H1 (cell line): ENCODE measurements around the gene LMOD2. TPM values are rescaled to one million over a fixed set of nuclear protein-coding genes. Genes with fewer than 3 reads are reported as not detected.

Source experiments
- CTCF ChIA-PET: fragments of 300-600 bp; sonication (Branson Sonifier 250); formaldehyde crosslinking; loops from one replicate; lab custom pipeline; 2021; ENCODE audit not compliant: partially characterized antibody; lab: Charles Lee
- POLR2A ChIA-PET: fragments of 300-600 bp; sonication (Branson Sonifier 250); formaldehyde crosslinking; loops from one replicate; lab custom pipeline; 2021; ENCODE audit warnings: inconsistent platforms; ENCODE audit not compliant: partially characterized antibody; lab: Charles Lee
- DNase-seq, 2 experiments: peaks; one replicate each; pipeline versions ENCODE4 v3.0.0 to v3.0.0-alpha.2; 2010 to 2022; ENCODE audit warnings: low spot score in 2 of 2, low read depth in 1 of 2, mixed read lengths in 1 of 2
- FAIRE-seq: peaks from 2 replicates; lab custom pipeline; 2011; peaks lifted over from hg19 to GRCh38; lab: Jason Lieb, UNC
- H2AFZ ChIP-seq: 2 replicates; pipeline ENCODE4 v1.8.1; 2012; ENCODE audit warnings: low read length, inconsistent platforms
- H2AK5ac ChIP-seq: 2 replicates; pipeline ENCODE4 v1.6.1; 2013; ENCODE audit warnings: low read depth, low read length
- H2BK120ac ChIP-seq: replicated peaks from 2 replicates; pipeline ENCODE3; 2013; ENCODE audit warnings: low read depth, low read length, inconsistent platforms
- H2BK12ac ChIP-seq: 2 replicates; pipeline ENCODE4 v1.6.1; 2013; ENCODE audit warnings: low read depth, low read length
- H2BK15ac ChIP-seq: 2 replicates; pipeline ENCODE4 v1.6.1; 2013; ENCODE audit warnings: low read length
- H2BK20ac ChIP-seq: 2 replicates; pipeline ENCODE4 v1.6.1; 2013; ENCODE audit warnings: low read length
- H2BK5ac ChIP-seq: 2 replicates; pipeline ENCODE4 v1.6.1; 2013; ENCODE audit warnings: low read depth, low read length
- H3K14ac ChIP-seq: 2 replicates; pipeline ENCODE4 v1.6.1; 2013; ENCODE audit warnings: inconsistent platforms; ENCODE audit not compliant: insufficient read length
- H3K18ac ChIP-seq: 2 replicates; pipeline ENCODE4 v1.6.1; 2013; ENCODE audit warnings: low read length; ENCODE audit errors: extremely low read depth
- H3K23ac ChIP-seq: 2 replicates; pipeline ENCODE4 v1.6.1; 2013; ENCODE audit warnings: inconsistent platforms; ENCODE audit not compliant: insufficient read length
- H3K23me2 ChIP-seq: 2 replicates; pipeline ENCODE4 v1.6.1; 2013; ENCODE audit warnings: low read depth, low read length
- H3K27ac ChIP-seq: 2 replicates; pipeline ENCODE4 v1.6.1; 2011; ENCODE audit warnings: low read depth, low read length, inconsistent platforms
- H3K27me3 ChIP-seq, 4 experiments: replicated peaks in 1 of 4; 1 replicate in 1 of 4; 2 replicates in 3 of 4; pipeline versions ENCODE4 v1.6.1 to v1.8.1; 2011 to 2013; ENCODE audit warnings: low read length in 3 of 4, mild to moderate bottlenecking in 3 of 4, inconsistent platforms in 2 of 4, mixed read lengths in 2 of 4, moderate library complexity in 1 of 4; ENCODE audit not compliant: control insufficient read depth in 3 of 4, insufficient read depth in 3 of 4; ENCODE audit errors: extremely low read depth in 1 of 4
- H3K36me3 ChIP-seq, 4 experiments: 2 replicates each; pipeline versions ENCODE4 v1.6.1 to v1.8.1; 2011 to 2013; ENCODE audit warnings: mild to moderate bottlenecking in 4 of 4, low read length in 3 of 4, moderate library complexity in 2 of 4, control low read depth in 1 of 4, inconsistent platforms in 1 of 4; ENCODE audit not compliant: insufficient read depth in 4 of 4, control insufficient read depth in 2 of 4
- H3K4ac ChIP-seq: replicated peaks from 2 replicates; pipeline ENCODE3; 2013; ENCODE audit warnings: low read length, low read depth, mixed read lengths, inconsistent platforms; ENCODE audit not compliant: insufficient read length
- H3K4me1 ChIP-seq, 4 experiments: replicated peaks in 1 of 4; 1 replicate in 1 of 4; 2 replicates in 3 of 4; pipeline versions ENCODE4 v1.6.1 to v1.8.1; 2011 to 2013; ENCODE audit warnings: low read length in 3 of 4, inconsistent platforms in 2 of 4, mixed read lengths in 1 of 4; ENCODE audit not compliant: insufficient read depth in 4 of 4, control insufficient read depth in 3 of 4
- H3K4me2 ChIP-seq, 2 experiments: 2 replicates each; pipeline versions ENCODE4 v1.6.1 to v1.8.1; 2011 to 2013; ENCODE audit warnings: low read depth in 2 of 2, low read length in 2 of 2, control low read depth in 1 of 2, inconsistent platforms in 1 of 2, mild to moderate bottlenecking in 1 of 2; ENCODE audit not compliant: insufficient read depth in 1 of 2
- H3K4me3 ChIP-seq, 4 experiments: fragments of 200-600, 300-600 bp in 1 of 4; sonication (generic), shearing (Covaris generic), sonication (Bioruptor Twin) in 1 of 4; 2 replicates each; pipeline versions ENCODE4 v1.5.1 to v1.8.1; 2011 to 2016; ENCODE audit warnings: low read length in 4 of 4, low read depth in 3 of 4, control low read depth in 2 of 4, inconsistent platforms in 2 of 4, mild to moderate bottlenecking in 2 of 4, mixed read lengths in 1 of 4, moderate library complexity in 1 of 4; ENCODE audit not compliant: insufficient read depth in 2 of 4; ENCODE audit errors: extremely low read depth in 1 of 4
- H3K56ac ChIP-seq: replicated peaks from 2 replicates; pipeline ENCODE3; 2013; ENCODE audit warnings: low read depth, mild to moderate bottlenecking, mixed read lengths, low read length, inconsistent platforms; ENCODE audit not compliant: insufficient read length
- H3K79me1 ChIP-seq: 2 replicates; pipeline ENCODE4 v1.6.1; 2013; ENCODE audit warnings: low read depth, low read length, control low read depth
- H3K79me2 ChIP-seq, 2 experiments: 2 replicates each; pipeline versions ENCODE4 v1.6.1 to v1.8.1; 2012 to 2013; ENCODE audit warnings: low read length in 2 of 2, mild to moderate bottlenecking in 2 of 2, inconsistent platforms in 1 of 2; ENCODE audit not compliant: insufficient read depth in 2 of 2, control insufficient read depth in 1 of 2
- H3K9ac ChIP-seq, 4 experiments: replicated peaks in 1 of 4; 1 replicate in 1 of 4; 2 replicates in 3 of 4; pipeline versions ENCODE4 v1.6.1 to v1.8.1; 2011 to 2013; ENCODE audit warnings: low read depth in 3 of 4, low read length in 3 of 4, control low read depth in 2 of 4, mild to moderate bottlenecking in 2 of 4, moderate library complexity in 2 of 4, inconsistent platforms in 1 of 4; ENCODE audit errors: extremely low read depth in 1 of 4
- H3K9me3 ChIP-seq, 2 experiments: 2 replicates each; pipeline versions ENCODE4 v1.6.1 to v1.8.1; 2012 to 2013; ENCODE audit warnings: mild to moderate bottlenecking in 2 of 2, moderate library complexity in 2 of 2, control low read depth in 1 of 2, inconsistent platforms in 1 of 2, low read depth in 1 of 2, low read length in 1 of 2, mixed read lengths in 1 of 2; ENCODE audit not compliant: insufficient read depth in 2 of 2
- H4K20me1 ChIP-seq, 2 experiments: replicated peaks in 1 of 2; 2 replicates each; pipeline versions ENCODE3 to v1.8.1; 2011 to 2013; ENCODE audit warnings: inconsistent platforms in 2 of 2, low read length in 2 of 2, mild to moderate bottlenecking in 1 of 2; ENCODE audit not compliant: insufficient read depth in 2 of 2, control insufficient read depth in 1 of 2
- H4K5ac ChIP-seq: 2 replicates; pipeline ENCODE4 v1.6.1; 2013; ENCODE audit warnings: low read length, low read depth, mixed read lengths, inconsistent platforms; ENCODE audit not compliant: insufficient read length
- H4K8ac ChIP-seq: 2 replicates; pipeline ENCODE4 v1.8.0; 2013; ENCODE audit warnings: mild to moderate bottlenecking, moderate library complexity, low read length, inconsistent platforms; ENCODE audit not compliant: insufficient read depth; ENCODE audit errors: extremely low read depth
- H4K91ac ChIP-seq: replicated peaks from 2 replicates; pipeline ENCODE3; 2013; ENCODE audit warnings: low read length, mixed read lengths, inconsistent platforms; ENCODE audit not compliant: insufficient read length
- BRCA1 ChIP-seq: IDR thresholded peaks from 2 replicates; pipeline ENCODE4 v1.6.1; 2012; ENCODE audit warnings: low read depth, low read length, improper control_type of control experiment
- CREB1 ChIP-seq: IDR thresholded peaks from 2 replicates; pipeline ENCODE4 v1.6.1; 2012; ENCODE audit warnings: inconsistent platforms
- CTCF ChIP-seq, 3 experiments: IDR thresholded peaks; 1 replicate in 2 of 3; 2 replicates in 1 of 3; pipeline versions ENCODE4 v1.5.1 to v1.6.1; 2011; ENCODE audit warnings: low read length in 3 of 3, mild to moderate bottlenecking in 3 of 3, inconsistent platforms in 2 of 3, low read depth in 1 of 3, moderate library complexity in 1 of 3; ENCODE audit not compliant: insufficient read depth in 1 of 3; ENCODE audit errors: control extremely low read depth in 1 of 3
- EP300 ChIP-seq, 2 experiments: IDR thresholded peaks; 1 replicate in 1 of 2; 2 replicates in 1 of 2; pipeline ENCODE4 v1.6.1; 2011 to 2012; ENCODE audit warnings: low read depth in 2 of 2, low read length in 2 of 2, mild to moderate bottlenecking in 2 of 2, borderline replicate concordance in 1 of 2, inconsistent platforms in 1 of 2, moderate library complexity in 1 of 2
- EZH2 ChIP-seq: fragments of 200-600 bp; sonication (generic); IDR thresholded peaks from 2 replicates; pipeline ENCODE4 v1.7.1; 2012; ENCODE audit warnings: low read depth, mild to moderate bottlenecking, moderate library complexity, low read length, inconsistent platforms; ENCODE audit not compliant: severe bottlenecking
- HDAC6 ChIP-seq: IDR thresholded peaks from one replicate; pipeline ENCODE4 v1.7.1; 2012; ENCODE audit warnings: low read depth, mild to moderate bottlenecking, inconsistent platforms, low read length, moderate library complexity
- JUN ChIP-seq: IDR thresholded peaks from 2 replicates; pipeline ENCODE4 v1.6.1; 2011; ENCODE audit warnings: low read depth, mild to moderate bottlenecking, improper control_type of control experiment, low read length
- MAFK ChIP-seq: IDR thresholded peaks from 2 replicates; pipeline ENCODE4 v1.6.1; 2012; ENCODE audit warnings: low read depth, mild to moderate bottlenecking, improper control_type of control experiment, low read length
- MAX ChIP-seq: IDR thresholded peaks from 2 replicates; pipeline ENCODE4 v1.6.1; 2012; ENCODE audit warnings: inconsistent platforms
- RXRA ChIP-seq: IDR thresholded peaks from 2 replicates; pipeline ENCODE4 v1.6.1; 2011; ENCODE audit warnings: low read depth, mild to moderate bottlenecking, low read length, moderate library complexity; ENCODE audit not compliant: insufficient read depth
- SIRT6 ChIP-seq: IDR thresholded peaks from one replicate; pipeline ENCODE4 v1.7.1; 2012; ENCODE audit warnings: low read length, inconsistent platforms
- TAF1 ChIP-seq: IDR thresholded peaks from 2 replicates; pipeline ENCODE4 v1.6.1; 2011; ENCODE audit warnings: mild to moderate bottlenecking, low read depth, low read length
- WGBS, 2 experiments: shearing (Covaris generic) in 1 of 2; methylation state at CpG; one replicate each; pipeline versions ENCODE4 v1.1.6 to v1.1.7; 2013 to 2015; ENCODE audit warnings: low lambda C conversion rate in 2 of 2, mixed read lengths in 2 of 2, inconsistent platforms in 1 of 2, low coverage in 1 of 2, missing lambda C conversion rate in 1 of 2; ENCODE audit not compliant: insufficient replicate concordance in 2 of 2, insufficient coverage in 1 of 2, insufficient read length in 1 of 2; ENCODE audit errors: extremely low coverage in 1 of 2, missing lambda C conversion rate in 1 of 2; 5-methylcytosine and 5-hydroxymethylcytosine counted together
- polyA plus RNA-seq, 7 experiments: library from polyadenylated mRNA; depleted of rRNA in 3 of 7; stranded (reverse) in 5 of 7; unstranded in 2 of 7; fragments of >200 nt in 5 of 7; fragments of 200-250 nt in 2 of 7; gene quantifications; 1 replicate in 5 of 7; 2 replicates in 1 of 7; 4 replicates in 1 of 7; pipeline versions ENCODE4 v1.2.1 to v1.2.3, GENCODE V29; 2011 to 2013; ENCODE audit warnings: missing spikeins in 2 of 7, mixed read lengths in 2 of 7
- total RNA-seq: library from RNA; stranded (reverse); fragmentation: NEBNext Ultra II Directional; extraction: Animal tissue kit (Norgen Biotek cat#: 25700); gene quantifications from 2 replicates; pipeline ENCODE4 v1.2.1, GENCODE V29; 2021

Gene LMOD2
- total and polyA plus RNA-seq, 2 of the 8 experiments (the other 6 are each of a cell fraction or from before 2014, with no cell fraction given) = 0.03 to 0.22 TPM

GRCh38 chr7:123628829-123629228 lies 26.8 kb upstream of the LMOD2 start:
- Histone ChIP-seq H2BK20ac (no peak overlapping the region), H4K5ac (no peak overlapping the region), H3K4me3 (no peak overlapping the region), H2BK120ac (no peak overlapping the region), H3K27me3 (no peaks in the 10 kb centered on the region), H2BK5ac (no peak overlapping the region), H3K79me1 (no peaks in the 10 kb centered on the region), H3K4ac (no peak overlapping the region), H4K91ac (no peak overlapping the region), H3K4me1 (no peaks in the 10 kb centered on the region; a peak in 1 of 7 replicates), H3K27ac (no peak overlapping the region), H4K8ac (no peak overlapping the region), H2AK5ac (no peak overlapping the region), H3K14ac (no peak overlapping the region), H3K23ac (no peak overlapping the region), H2BK15ac (no peak overlapping the region), H3K56ac (no peak overlapping the region), H3K9ac (no peak overlapping the region), H3K79me2 (no peaks in the 10 kb centered on the region), H2AFZ (no peak overlapping the region), H3K23me2 (no peaks in the 10 kb centered on the region), H3K9me3 (no peaks in the 10 kb centered on the region), H3K4me2 (no peak overlapping the region), H3K36me3 (no peaks in the 10 kb centered on the region), H2BK12ac (no peak overlapping the region), H4K20me1 (no peaks in the 10 kb centered on the region), H3K18ac (no peak overlapping the region)
- ChIA-PET POLR2A (no interaction called here), CTCF (interaction anchor here (0.6 to 1.2 kb wide), 3 partner anchors 14 to 266 kb away, joined by 3 read pairs; no protein-coding TSS in a partner anchor)
- FAIRE-seq (no peak), DNase-seq (no peak)
- 89% methylated on average over 5 of the region's 5 CpGs; no CpG with 5 or more reads in 1 of the 2 experiments for WGBS, 2 experiments
- TF ChIP-seq MAX (no peak), MAFK (no peak), EP300 (IDR thresholded peaks at IDR 0.05; ENCODE audit: borderline replicate concordance in 1 of 2, low read depth in 2 of 2, low read length in 2 of 2) (no peak), BRCA1 (no peak), SIRT6 (no peak), HDAC6 (no peak), RXRA (no peak), CTCF (IDR thresholded peaks at IDR 0.05; ENCODE audit: control extremely low read depth in 1 of 3, insufficient read depth in 1 of 3, low read depth in 1 of 3, low read length in 3 of 3) (no peak), JUN (no peak), TAF1 (no peak), CREB1 (no peak), EZH2 (no peak)
